ENCODE results near the gene OR10H2.

Gene OR10H2

GRCh38 chr19:15776991-15777970 lies 49.5 kb downstream of the OR10H2 start:
- no peak for TF ChIP-seq JUND (IDR thresholded peaks at IDR 0.05; ENCODE audit: low read depth)
- no peak for DNase-seq (ENCODE audit: low read depth in 1 of 2, low spot score in 1 of 2)
- in situ Hi-C loops (cut with HindIII; ENCODE audit: low pct_unique_long_range_greater_than_20kb, low sequenced_read_pairs) = no loop called here

Measured in T47D (cell line).